Measurements from ENCODE around the gene STIP1.

Gene STIP1

DNA sequence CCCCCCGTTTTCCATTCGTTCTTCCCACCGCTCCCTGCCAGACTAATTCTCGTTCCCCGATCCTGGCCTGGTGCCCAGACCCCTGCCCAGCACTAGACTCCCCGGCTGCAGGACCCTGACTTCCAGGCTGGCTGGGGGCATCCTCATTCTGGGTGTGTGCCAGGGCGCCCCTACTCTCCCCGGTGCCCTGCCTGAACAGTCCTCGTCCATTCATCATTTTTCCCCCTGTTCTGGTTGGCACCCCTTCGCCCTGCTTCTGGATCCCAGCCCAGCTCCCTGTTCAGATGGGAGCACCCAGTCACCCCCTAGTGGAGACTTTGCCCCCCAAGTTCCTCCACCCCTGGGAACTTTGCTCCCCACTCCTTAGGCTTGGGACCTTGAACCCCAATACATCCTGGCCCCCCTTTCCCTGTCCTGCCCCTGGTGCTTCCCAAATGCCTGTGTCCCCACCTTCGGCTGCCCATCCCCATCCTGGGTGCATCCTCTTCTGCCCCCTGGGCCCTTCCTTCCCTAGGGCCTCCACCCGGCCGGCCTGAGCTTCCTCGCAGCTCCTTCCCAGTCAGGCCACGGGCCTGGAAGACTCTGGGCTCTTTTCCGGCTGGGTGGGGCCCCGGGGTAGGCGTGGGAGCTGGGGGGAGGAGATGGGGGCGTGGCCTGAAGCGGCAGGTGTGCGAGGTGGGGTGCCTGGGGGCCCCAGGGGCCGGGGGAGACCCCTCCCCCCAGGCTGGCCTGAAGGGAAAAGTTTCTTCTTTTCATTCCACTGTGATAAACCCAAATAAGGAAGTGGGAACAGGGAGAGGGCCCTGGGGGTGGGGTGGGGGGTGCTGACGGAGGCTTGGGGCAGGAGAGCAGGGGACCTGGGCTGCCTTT, 66.3 kb downstream of the STIP1 start:
- peak; percentile 41 to 51 for DNase-seq

- DNase-seq: no peak
Observed at GRCh38 chr11:64253043-64253442, 67.1 kb downstream of the STIP1 start.

DNA sequence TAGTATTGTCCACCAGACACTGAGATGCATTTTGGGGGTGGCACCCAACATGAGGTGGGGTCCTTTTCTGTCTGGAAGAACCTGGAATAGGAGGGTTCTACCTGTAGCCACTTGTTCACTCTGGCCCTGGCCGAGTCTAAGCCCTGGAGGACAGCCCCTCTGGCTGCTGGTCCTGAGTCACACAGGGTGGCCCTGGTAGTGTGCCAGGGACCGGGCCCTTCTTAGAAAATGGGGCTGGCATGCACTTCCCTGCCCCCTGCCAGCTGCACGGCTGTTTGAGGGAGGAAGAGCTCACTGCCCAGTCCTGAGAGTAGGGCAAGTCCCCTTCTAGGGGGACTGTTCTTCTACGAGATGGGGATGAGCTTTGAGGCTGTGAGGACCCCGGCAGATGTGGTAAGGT, 67.5 kb downstream of the STIP1 start:
- no peak for DNase-seq
